Liver (tissue), 3 donors: ENCODE results near the gene NCDN.

Experiments used
- ATF3 ChIP-seq: IDR thresholded peaks from 2 replicates; pipeline ENCODE4 v1.6.1; 2016; ENCODE audit warnings: antibody characterized with exemption
- CTCF ChIP-seq: fragments of 150-350 bp; IDR thresholded peaks from 2 replicates; pipeline ENCODE4 v1.5.1; 2017; ENCODE audit warnings: improper control_type of control experiment, low read depth, low read length; ENCODE audit not compliant: missing input control
- MAX ChIP-seq: IDR thresholded peaks from 2 replicates; pipeline ENCODE4 v1.6.1; 2016; ENCODE audit warnings: antibody characterized with exemption
- ZBTB33 ChIP-seq: IDR thresholded peaks from 2 replicates; pipeline ENCODE4 v1.6.1; 2016; ENCODE audit warnings: antibody characterized with exemption
- donor health status: healthy.
- donor health status: healthy.

GRCh38 chr1:35589516-35590427, 32.2 kb downstream of the NCDN start:
- no peak for TF ChIP-seq CTCF
- TF ChIP-seq MAX = no peak
- TF ChIP-seq ZBTB33 = no peak
- no peak for TF ChIP-seq ATF3
